Mucosa of descending colon (tissue), 3 donors: ENCODE data around the gene MDH1B. TPM values are rescaled to one million over a fixed set of nuclear protein-coding genes. Genes with fewer than 3 reads are reported as not detected.
A peak's percentile ranks its signal among the peaks of the same experiment; 100 is the strongest.

ENCODE experiments used
- ATAC-seq: fragments of 200-7000 bp; cut with Tn5 transposase; one replicate; pipeline ENCODE4 v1.9.1; 2020; ENCODE audit warnings: mild to moderate bottlenecking, moderate library complexity
- DNase-seq, 3 donors: peaks; one replicate each; pipeline ENCODE4 v3.0.0-alpha.2; 2020
- H3K36me3 ChIP-seq: fragments of 200-600 bp; one replicate; pipeline ENCODE4 v1.8.0; 2021; ENCODE audit warnings: low read depth, mild to moderate bottlenecking
- H3K4me1 ChIP-seq: fragments of 200-600 bp; one replicate; pipeline ENCODE4 v1.8.0; 2021; ENCODE audit warnings: low read depth, mild to moderate bottlenecking
- H3K4me3 ChIP-seq: fragments of 200-600 bp; one replicate; pipeline ENCODE4 v1.8.0; 2021; ENCODE audit warnings: mild to moderate bottlenecking
- H3K9me3 ChIP-seq: fragments of 200-600 bp; one replicate; pipeline ENCODE4 v1.8.0; 2021; ENCODE audit warnings: mild to moderate bottlenecking
- CTCF ChIP-seq: fragments of 200-600 bp; IDR thresholded peaks from one replicate; pipeline ENCODE4 v1.8.0; 2022; ENCODE audit warnings: antibody characterized with exemption, mild to moderate bottlenecking
- intact Hi-C, 2 donors: fragments of 100-400 bp; cut with DNase I in 1 of 2; cut with micrococcal nuclease in 1 of 2; formaldehyde crosslinking; loops; one replicate each; pipeline versions ENCODE4 v1.11.0 to v1.11.1; 2022; cut with DNase I, micrococcal nuclease
- total RNA-seq, 3 donors: library from RNA; stranded (reverse); fragmentation: NEBNext Ultra II Directional in 2 of 3; extraction: Animal tissue kit (Norgen Biotek cat#: 25700) in 2 of 3; gene quantifications; one replicate each; pipeline versions ENCODE4 v1.2.1 to v1.2.4, GENCODE V29; 2021 to 2023
- donor health status: DM: no; HTN: no; CAD: no; lungs with moderate emphysema.
- donor health status: DM: no; HTN: no; CAD: no.
- donor health status: DM: no; HTN: yes; CAD: no.

Gene MDH1B
- total RNA-seq, 3 donors from 2014 or later = 0.26 to 0.60 (median 0.34) TPM

- H3K4me3 ChIP-seq = no peak overlapping the region
- no peak for TF ChIP-seq CTCF
- no peak for ATAC-seq
- no peaks in the 10 kb centered on the region for H3K4me1 ChIP-seq
- no peaks in the 10 kb centered on the region for H3K9me3 ChIP-seq
- no peak for DNase-seq
- intact Hi-C loops = no loop called here
- H3K36me3 ChIP-seq = no peaks in the 10 kb centered on the region
Observed at GRCh38 chr2:206802654-206803514, 37.8 kb upstream of the MDH1B start.

- no peak for TF ChIP-seq CTCF
- no peak for DNase-seq
- Histone ChIP-seq H3K4me1 (no peaks in the 10 kb centered on the region), H3K9me3 (no peaks in the 10 kb centered on the region), H3K36me3 (no peaks in the 10 kb centered on the region), H3K4me3 (no peak overlapping the region)
- intact Hi-C loops = no loop called here
- no peak for ATAC-seq
Observed at GRCh38 chr2:206801418-206802189, 36.5 kb upstream of the MDH1B start.

GRCh38 chr2:206800506-206801417 lies 35.6 kb upstream of the MDH1B start:
- ATAC-seq = peak; percentile 86
- H3K9me3 ChIP-seq = no peaks in the 10 kb centered on the region
- no peaks in the 10 kb centered on the region for H3K4me1 ChIP-seq
- peak in 2 of 3 donors; percentile 40 to 66 for DNase-seq
- H3K36me3 ChIP-seq = no peaks in the 10 kb centered on the region
- no peak overlapping the region for H3K4me3 ChIP-seq
- TF ChIP-seq CTCF = peak; percentile 21
- intact Hi-C loops = no loop called here

GRCh38 chr2:206799083-206799482 lies 34.0 kb upstream of the MDH1B start:
- intact Hi-C loops = loop anchor here in 1 of 2 donors (10.0 kb wide), 1 partner anchor 676 kb away; no protein-coding TSS in a partner anchor
- H3K4me3 ChIP-seq = no peak overlapping the region
- no peaks in the 10 kb centered on the region for H3K36me3 ChIP-seq
- ATAC-seq (no peak), DNase-seq (no peak)
- H3K9me3 ChIP-seq = no peaks in the 10 kb centered on the region
- TF ChIP-seq CTCF = no peak
- H3K4me1 ChIP-seq = no peaks in the 10 kb centered on the region

GRCh38 chr2:206798000-206798399 lies 32.9 kb upstream of the MDH1B start:
- H3K4me1 ChIP-seq = no peaks in the 10 kb centered on the region
- DNase-seq (no peak), ATAC-seq (no peak)
- no peaks in the 10 kb centered on the region for H3K9me3 ChIP-seq
- intact Hi-C loops = loop anchor here in 1 of 2 donors (10.0 kb wide), 1 partner anchor 677 kb away; no protein-coding TSS in a partner anchor
- TF ChIP-seq CTCF = no peak
- no peaks in the 10 kb centered on the region for H3K36me3 ChIP-seq
- no peak overlapping the region for H3K4me3 ChIP-seq
